IMR-90 (cell line): ENCODE measurements around the gene MOB3A. TPM values are rescaled to one million over a fixed set of nuclear protein-coding genes. Genes with fewer than 3 reads are reported as not detected.
A peak's percentile ranks its signal among the peaks of the same experiment; 100 is the strongest.

Source experiments
- ATAC-seq: fragments of 200-7000 bp; cut with Tn5 transposase; 2 replicates; pipeline ENCODE4 v1.9.1; 2020; ENCODE audit warnings: low read depth, mild to moderate bottlenecking, moderate library complexity
- BruUV-seq: library from RNA; stranded (reverse); fragments of 400-500 nt; replicated peaks from 2 replicates; lab custom pipeline; 2021; lab: Mats Ljungman, UMichigan
- CTCF ChIA-PET: fragments of 300-600 bp; formaldehyde crosslinking; extraction: SDS; loops from one replicate; lab custom pipeline; 2021; ENCODE audit warnings: antibody characterized with exemption; lab: Yijun Ruan, JAX
- POLR2A ChIA-PET: fragments of 300-600 bp; sonication (Branson Sonifier 250); formaldehyde crosslinking; loops from one replicate; lab custom pipeline; 2022; ENCODE audit warnings: antibody characterized with exemption; ENCODE audit not compliant: unreplicated experiment; lab: Charles Lee
- DNase-seq: peaks from one replicate; pipeline ENCODE4 v3.0.0; 2013
- H2AFZ ChIP-seq: replicated peaks from 2 replicates; pipeline ENCODE3; 2013; ENCODE audit warnings: low read length, mild to moderate bottlenecking; ENCODE audit not compliant: poor library complexity
- H2AK5ac ChIP-seq: 2 replicates; pipeline ENCODE4 v1.6.1; 2013; ENCODE audit warnings: low read depth, low read length, inconsistent platforms
- H2AK9ac ChIP-seq: replicated peaks from 2 replicates; pipeline ENCODE3; 2013; ENCODE audit warnings: mild to moderate bottlenecking, low read depth, low read length, moderate library complexity; ENCODE audit not compliant: poor library complexity
- H2BK120ac ChIP-seq: 2 replicates; pipeline ENCODE4 v1.6.1; 2013; ENCODE audit warnings: low read depth, low read length, inconsistent platforms
- H2BK15ac ChIP-seq: 3 replicates; pipeline ENCODE4 v1.6.1; 2013; ENCODE audit warnings: low read depth, low read length, inconsistent platforms
- H2BK20ac ChIP-seq: 2 replicates; pipeline ENCODE4 v1.6.1; 2013; ENCODE audit warnings: low read depth, mild to moderate bottlenecking, inconsistent platforms, low read length, moderate library complexity
- H2BK5ac ChIP-seq: 2 replicates; pipeline ENCODE4 v1.6.1; 2013; ENCODE audit warnings: mild to moderate bottlenecking, low read depth, low read length, inconsistent platforms; ENCODE audit not compliant: poor library complexity, severe bottlenecking
- H3K14ac ChIP-seq: replicated peaks from 2 replicates; pipeline ENCODE4 v1.6.1; 2013; ENCODE audit warnings: low read depth, low read length, inconsistent platforms
- H3K18ac ChIP-seq: 2 replicates; pipeline ENCODE4 v1.6.1; 2013; ENCODE audit warnings: low read depth, low read length, control low read depth
- H3K23ac ChIP-seq: 2 replicates; pipeline ENCODE4 v1.6.1; 2013; ENCODE audit warnings: low read depth, low read length, inconsistent platforms
- H3K27ac ChIP-seq: 2 replicates; pipeline ENCODE4 v1.5.1; 2013; ENCODE audit warnings: mild to moderate bottlenecking, control low read depth, low read length; ENCODE audit not compliant: insufficient read depth
- H3K27me3 ChIP-seq: 2 replicates; pipeline ENCODE4 v1.6.1; 2013; ENCODE audit warnings: low read length; ENCODE audit not compliant: control insufficient read depth, insufficient read depth
- H3K36me3 ChIP-seq: 2 replicates; pipeline ENCODE4 v1.6.1; 2013; ENCODE audit warnings: low read length, mixed read lengths; ENCODE audit not compliant: control insufficient read depth, insufficient read depth
- H3K4ac ChIP-seq: 2 replicates; pipeline ENCODE4 v1.6.1; 2013; ENCODE audit warnings: low read depth, low read length, inconsistent platforms
- H3K4me1 ChIP-seq: 2 replicates; pipeline ENCODE4 v1.6.1; 2013; ENCODE audit warnings: low read length, mixed read lengths; ENCODE audit not compliant: control insufficient read depth, insufficient read depth
- H3K4me2 ChIP-seq: 2 replicates; pipeline ENCODE4 v1.6.1; 2013; ENCODE audit warnings: low read depth, mild to moderate bottlenecking, control low read depth, low read length, moderate library complexity
- H3K4me3 ChIP-seq: 2 replicates; pipeline ENCODE4 v1.5.1; 2013; ENCODE audit warnings: low read depth, mild to moderate bottlenecking, control low read depth, low read length, moderate library complexity; ENCODE audit not compliant: insufficient read depth
- H3K56ac ChIP-seq: 2 replicates; pipeline ENCODE4 v1.6.1; 2013; ENCODE audit warnings: low read length, inconsistent platforms; ENCODE audit not compliant: insufficient read depth; ENCODE audit errors: extremely low read depth
- H3K79me1 ChIP-seq, 2 experiments: 2 replicates each; pipeline ENCODE4 v1.6.1; 2013; ENCODE audit warnings: low read length in 2 of 2, inconsistent platforms in 1 of 2, low read depth in 1 of 2
- H3K9ac ChIP-seq: 2 replicates; pipeline ENCODE4 v1.6.1; 2013; ENCODE audit warnings: low read depth, low read length, control low read depth
- H3K9me1 ChIP-seq: 2 replicates; pipeline ENCODE4 v1.6.1; 2013; ENCODE audit warnings: low read length, inconsistent platforms; ENCODE audit not compliant: insufficient read depth
- H3K9me3 ChIP-seq: 2 replicates; pipeline ENCODE4 v1.6.1; 2013; ENCODE audit warnings: low read length; ENCODE audit not compliant: control insufficient read depth, insufficient read depth
- H4K20me1 ChIP-seq: 2 replicates; pipeline ENCODE4 v1.6.1; 2013; ENCODE audit warnings: low read length, inconsistent platforms; ENCODE audit not compliant: insufficient read depth
- H4K5ac ChIP-seq: 2 replicates; pipeline ENCODE4 v1.6.1; 2013; ENCODE audit warnings: mild to moderate bottlenecking, low read depth, low read length, control low read depth
- H4K8ac ChIP-seq, 2 experiments: 2 replicates each; pipeline ENCODE4 v1.6.1; 2013; ENCODE audit warnings: low read depth in 2 of 2, low read length in 2 of 2, control low read depth in 1 of 2, inconsistent platforms in 1 of 2
- H4K91ac ChIP-seq: 2 replicates; pipeline ENCODE4 v1.6.1; 2013; ENCODE audit warnings: low read depth, low read length, inconsistent platforms; ENCODE audit not compliant: insufficient read depth
- BHLHE40 ChIP-seq: fragments of 150-350 bp; IDR thresholded peaks from 2 replicates; pipeline ENCODE4 v1.6.1; 2016; ENCODE audit warnings: mild to moderate bottlenecking, low read depth, low read length
- CEBPB ChIP-seq: IDR thresholded peaks from 2 replicates; pipeline ENCODE4 v1.6.1; 2012; ENCODE audit warnings: low read depth, low read length, improper control_type of control experiment
- CHD1 ChIP-seq: IDR thresholded peaks from 2 replicates; pipeline ENCODE4 v1.6.1; 2012; ENCODE audit warnings: low read depth, low read length, improper control_type of control experiment
- FOS ChIP-seq: fragments of 150-350 bp; IDR thresholded peaks from 2 replicates; pipeline ENCODE4 v1.6.1; 2016; ENCODE audit warnings: low read depth, low read length
- MXI1 ChIP-seq: IDR thresholded peaks from 2 replicates; pipeline ENCODE4 v1.6.1; 2012; ENCODE audit warnings: low read depth, mild to moderate bottlenecking, low read length, moderate library complexity, borderline replicate concordance
- NFE2L2 ChIP-seq: fragments of 150-350 bp; IDR thresholded peaks from 2 replicates; pipeline ENCODE4 v1.6.1; 2016; ENCODE audit warnings: low read depth, mild to moderate bottlenecking, low read length
- POLR2A ChIP-seq: IDR thresholded peaks from 2 replicates; pipeline ENCODE4 v1.6.1; 2012; ENCODE audit warnings: mild to moderate bottlenecking, low read depth, low read length
- SMC3 ChIP-seq: fragments of 150-350 bp; IDR thresholded peaks from 2 replicates; pipeline ENCODE4 v1.6.1; 2016; ENCODE audit warnings: low read depth, mild to moderate bottlenecking, antibody characterized with exemption, low read length, moderate library complexity
- USF2 ChIP-seq: fragments of 150-350 bp; IDR thresholded peaks from 2 replicates; pipeline ENCODE4 v1.6.1; 2017; ENCODE audit warnings: mild to moderate bottlenecking, antibody characterized with exemption, low read length, low read depth
- WGBS, 2 experiments: methylation state at CpG; one replicate each; pipeline versions ENCODE4 v1.1.5 to v1.1.7; 2013; ENCODE audit warnings: missing lambda C conversion rate in 2 of 2; ENCODE audit not compliant: insufficient read length in 1 of 2; ENCODE audit errors: extremely low coverage in 2 of 2; 5-methylcytosine and 5-hydroxymethylcytosine counted together
- dilution Hi-C: fragments of 300-500 bp; cut with HindIII; formaldehyde crosslinking; loops from one replicate; pipeline ENCODE4 v1.14.3; 2018; ENCODE audit warnings: low sequenced_read_pairs; ENCODE audit not compliant: unreplicated experiment
- in situ Hi-C: fragments of 300-500 bp; cut with MboI; formaldehyde crosslinking; loops from 3 replicates; pipeline ENCODE4 v1.14.3; 2019; ENCODE audit warnings: low sequenced_read_pairs, inconsistent platforms, mixed read lengths
- intact Hi-C: fragments of 100-400 bp; cut with micrococcal nuclease; formaldehyde crosslinking; loops from 2 replicates; pipeline ENCODE4 v1.10.0; 2022
- polyA plus RNA-seq, 3 experiments: library from polyadenylated mRNA; depleted of rRNA; stranded (reverse); fragments of >200 nt; gene quantifications; 2 replicates each; pipeline ENCODE4 v1.2.3, GENCODE V29; 2012; ENCODE audit warnings: low replicate concordance in 1 of 3
- total RNA-seq: library from RNA; depleted of rRNA; stranded (reverse); fragments of >200 nt; gene quantifications from 2 replicates; pipeline ENCODE4 v1.2.3, GENCODE V29; 2012

The MOB3A gene
- total and polyA plus RNA-seq, 2 of the 4 experiments (the other 2 are of a cell fraction) = 9.3 to 26.5 TPM

- ChIA-PET CTCF (no interaction called here), POLR2A (no interaction called here)
- Histone ChIP-seq H3K14ac (peak overlapping the region; percentile 95), H3K4me3 (peak overlapping the region; percentile 57), H3K4ac (peak overlapping the region; percentile 98), H4K5ac (peak overlapping the region; percentile 83), H2AK5ac (peak overlapping the region; percentile 93), H2BK5ac (peak overlapping the region; percentile 96), H2BK120ac (peak overlapping the region; percentile 96), H2AK9ac (peak overlapping the region; percentile 97), H3K23ac (peak overlapping the region; percentile 92), H2AFZ (peak overlapping the region; percentile 99), H3K9me3 (no peaks in the 10 kb centered on the region), H2BK15ac (peak overlapping the region; percentile 89; the same call in 1 of the 3 replicates), H4K20me1 (no peaks in the 10 kb centered on the region), H3K56ac (peak overlapping the region; percentile 74), H3K4me2 (peak overlapping the region; percentile 80), H3K9ac (peak overlapping the region; percentile 59), H4K8ac (peak overlapping the region; percentile 93 to 98), H3K27ac (peak overlapping the region; percentile 93), H3K18ac (peak overlapping the region; percentile 51), H3K79me1 (peaks cover 5 to 31% of the 10 kb centered on the region in 2 experiments; a peak in 3 of 4 replicates), H2BK20ac (peak overlapping the region; percentile 71), H3K9me1 (peaks cover 9% of the 10 kb centered on the region), H3K27me3 (no peaks in the 10 kb centered on the region), H4K91ac (peak overlapping the region; percentile 92), H3K36me3 (no peaks in the 10 kb centered on the region), H3K4me1 (peaks cover 27% of the 10 kb centered on the region)
- TF ChIP-seq NFE2L2 = no peak
- peak; percentile 97 for TF ChIP-seq BHLHE40
- 0 out of 2 replicates have a peak, but pooled peaks have one; percentile 13 for TF ChIP-seq USF2
- TF ChIP-seq MXI1 = peak; percentile 26; the same call in 1 of the 2 replicates
- TF ChIP-seq CEBPB = no peak
- 0 out of 2 replicates have a peak, but pooled peaks have one; percentile 10 for TF ChIP-seq FOS
- no peak for TF ChIP-seq SMC3
- peak; percentile 51; the same call in 1 of the 2 replicates for TF ChIP-seq POLR2A
- no peak for TF ChIP-seq CHD1
- in situ Hi-C loops (no loop called here), dilution Hi-C loops (no loop called here), intact Hi-C loops (no loop called here)
- DNase-seq = peak; percentile 69
- 0% methylated on average over 39 of the region's 55 CpGs; no CpG with 5 or more reads in 1 of the 2 experiments for WGBS, 2 experiments
- BruUV-seq = no TSS peak
- peak; percentile 65 for ATAC-seq
These were observed 35.1 kb downstream of the MOB3A start for GRCh38 chr19:2060884-2061494.
